ENCODE results near the gene P3H4. TPM values are rescaled to one million over a fixed set of nuclear protein-coding genes. Genes with fewer than 3 reads are reported as not detected.
A peak's percentile ranks its signal among the peaks of the same experiment; 100 is the strongest.
"Not testable (repeated sequence)": the region's sequence is repeated elsewhere in the genome, so short reads cannot be mapped to it uniquely, and the experiment has no call there.

The P3H4 gene
- total RNA-seq, 1 donor from 2014 or later: 9.5 TPM

DNA sequence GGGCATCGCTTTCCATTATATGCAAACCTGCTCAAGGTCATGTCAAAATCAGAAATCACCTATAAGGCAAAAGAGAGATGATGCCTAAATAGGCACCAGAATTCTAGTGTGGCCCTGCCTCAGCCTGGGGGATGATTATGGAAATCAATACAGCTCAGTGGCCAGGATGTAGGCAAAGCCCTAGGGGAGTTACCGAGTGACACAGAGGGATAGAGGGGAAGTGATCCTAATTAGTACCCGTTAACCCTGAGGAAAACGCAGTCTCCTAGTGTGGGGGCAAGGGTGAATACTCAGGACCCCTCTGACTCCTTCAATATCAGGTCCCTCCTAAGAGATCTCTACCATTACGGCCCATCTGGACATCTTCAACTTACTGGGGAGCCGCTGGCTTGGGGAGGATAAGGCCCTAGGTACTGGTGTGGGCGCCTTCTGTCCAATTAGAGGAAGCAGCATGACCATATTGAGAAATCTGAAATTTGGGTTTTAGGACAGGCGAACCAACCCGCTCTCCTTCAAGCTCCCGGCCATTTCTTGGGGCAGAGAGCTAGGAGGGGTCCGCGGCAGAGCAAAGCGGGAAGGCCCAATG lies 23.6 kb upstream of the P3H4 start:
- Histone ChIP-seq H3K9me3 (no peaks in the 10 kb centered on the region), H3K36me3 (peaks cover 23% of the 10 kb centered on the region), H3K4me1 (peaks cover 11% of the 10 kb centered on the region), H3K27me3 (no peaks in the 10 kb centered on the region), H3K27ac (peak overlapping the region; percentile 80), H3K4me3 (peak overlapping the region; percentile 96)
- TF ChIP-seq, protein P1, sequence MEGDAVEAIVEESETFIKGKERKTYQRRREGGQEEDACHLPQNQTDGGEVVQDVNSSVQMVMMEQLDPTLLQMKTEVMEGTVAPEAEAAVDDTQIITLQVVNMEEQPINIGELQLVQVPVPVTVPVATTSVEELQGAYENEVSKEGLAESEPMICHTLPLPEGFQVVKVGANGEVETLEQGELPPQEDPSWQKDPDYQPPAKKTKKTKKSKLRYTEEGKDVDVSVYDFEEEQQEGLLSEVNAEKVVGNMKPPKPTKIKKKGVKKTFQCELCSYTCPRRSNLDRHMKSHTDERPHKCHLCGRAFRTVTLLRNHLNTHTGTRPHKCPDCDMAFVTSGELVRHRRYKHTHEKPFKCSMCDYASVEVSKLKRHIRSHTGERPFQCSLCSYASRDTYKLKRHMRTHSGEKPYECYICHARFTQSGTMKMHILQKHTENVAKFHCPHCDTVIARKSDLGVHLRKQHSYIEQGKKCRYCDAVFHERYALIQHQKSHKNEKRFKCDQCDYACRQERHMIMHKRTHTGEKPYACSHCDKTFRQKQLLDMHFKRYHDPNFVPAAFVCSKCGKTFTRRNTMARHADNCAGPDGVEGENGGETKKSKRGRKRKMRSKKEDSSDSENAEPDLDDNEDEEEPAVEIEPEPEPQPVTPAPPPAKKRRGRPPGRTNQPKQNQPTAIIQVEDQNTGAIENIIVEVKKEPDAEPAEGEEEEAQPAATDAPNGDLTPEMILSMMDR (IDR thresholded peaks at IDR 0.05): no peak
- ATAC-seq: peak; percentile 72
- no peak for DNase-seq
- intact Hi-C loops (cut with DNase I): no loop called here

DNA sequence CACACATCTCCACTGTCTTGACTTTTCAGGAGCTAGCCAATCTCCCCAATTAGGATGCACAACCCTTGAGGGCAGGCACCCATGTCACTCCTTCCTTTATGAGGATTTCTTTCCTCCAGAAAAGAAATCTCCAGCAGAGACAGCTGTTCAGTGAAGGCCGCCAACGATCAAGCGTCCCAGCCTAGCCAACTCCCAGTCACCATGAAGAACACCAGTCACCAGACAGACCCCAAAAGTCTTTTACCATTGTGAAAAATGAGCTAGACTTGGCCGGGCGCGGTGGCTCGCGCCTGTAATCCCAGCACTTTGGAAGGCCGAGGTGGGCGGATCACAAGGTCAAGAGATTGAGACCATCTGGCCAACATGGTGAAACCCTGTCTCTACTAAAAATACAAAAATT lies 18.2 kb upstream of the P3H4 start:
- H3K27me3 ChIP-seq; H3K9me3 ChIP-seq; H3K4me3 ChIP-seq; H3K27ac ChIP-seq; intact Hi-C loops (cut with DNase I); ATAC-seq; H3K4me1 ChIP-seq: not testable (repeated sequence)
- peak; percentile 42 for DNase-seq
- H3K36me3 ChIP-seq: peaks cover 62% of the 10 kb centered on the region

GRCh38 chr17:41825175-41825845 lies 13.6 kb upstream of the P3H4 start:
- no peaks in the 10 kb centered on the region for H3K27me3 ChIP-seq
- TF ChIP-seq, protein P1 (IDR thresholded peaks at IDR 0.05): no peak
- peaks cover 38% of the 10 kb centered on the region for H3K36me3 ChIP-seq
- H3K9me3 ChIP-seq: no peaks in the 10 kb centered on the region
- ATAC-seq (no peak), DNase-seq (peak; percentile 45)
- H3K4me3 ChIP-seq: no peak overlapping the region
- H3K27ac ChIP-seq: no peak overlapping the region
- no peaks in the 10 kb centered on the region for H3K4me1 ChIP-seq
- intact Hi-C loops (cut with DNase I): no loop called here

GRCh38 chr17:41824086-41824485 lies 12.3 kb upstream of the P3H4 start:
- H3K36me3 ChIP-seq: peaks cover 29% of the 10 kb centered on the region
- DNase-seq (no peak), ATAC-seq (no peak)
- H3K4me3 ChIP-seq: no peak overlapping the region
- intact Hi-C loops (cut with DNase I): no loop called here
- H3K27ac ChIP-seq: no peak overlapping the region
- H3K9me3 ChIP-seq: no peaks in the 10 kb centered on the region
- no peaks in the 10 kb centered on the region for H3K4me1 ChIP-seq
- no peaks in the 10 kb centered on the region for H3K27me3 ChIP-seq
- TF ChIP-seq, protein P1 (IDR thresholded peaks at IDR 0.05): no peak

DNA sequence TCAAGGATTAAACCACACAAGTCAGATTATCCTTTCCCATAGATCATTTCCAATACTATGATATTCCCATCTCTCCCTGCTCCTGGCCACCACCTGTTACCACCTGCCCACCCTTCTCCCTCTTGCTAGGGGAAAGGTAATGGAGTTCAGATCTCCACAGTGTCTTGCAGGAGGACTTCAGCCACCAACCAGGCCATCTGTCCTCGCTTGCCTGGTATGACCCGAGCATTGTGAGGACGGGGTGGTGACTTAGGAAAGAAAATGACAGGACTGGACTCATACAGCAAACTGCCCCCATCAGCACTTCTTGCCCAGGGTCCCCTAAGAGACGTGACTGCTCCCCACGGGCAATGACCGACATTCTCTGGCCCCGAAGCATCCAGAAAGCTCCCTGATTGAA lies 11.8 kb upstream of the P3H4 start:
- Histone ChIP-seq H3K4me3 (no peak overlapping the region), H3K36me3 (peaks cover 24% of the 10 kb centered on the region), H3K9me3 (no peaks in the 10 kb centered on the region), H3K4me1 (no peaks in the 10 kb centered on the region), H3K27me3 (no peaks in the 10 kb centered on the region), H3K27ac (no peak overlapping the region)
- ATAC-seq: no peak
- TF ChIP-seq, protein P1 (IDR thresholded peaks at IDR 0.05): no peak
- no peak for DNase-seq
- intact Hi-C loops (cut with DNase I): no loop called here

GRCh38 chr17:41823141-41823524 lies 11.4 kb upstream of the P3H4 start:
- intact Hi-C loops (cut with DNase I): no loop called here
- TF ChIP-seq, protein P1 (IDR thresholded peaks at IDR 0.05): no peak
- Histone ChIP-seq H3K36me3 (peaks cover 20% of the 10 kb centered on the region), H3K9me3 (no peaks in the 10 kb centered on the region), H3K27ac (no peak overlapping the region), H3K27me3 (no peaks in the 10 kb centered on the region), H3K4me1 (no peaks in the 10 kb centered on the region), H3K4me3 (no peak overlapping the region)
- no peak for ATAC-seq
- no peak for DNase-seq
